Testis (tissue), 2 donors: ENCODE data around the gene FHOD1.

ENCODE experiments used
- CTCF ChIP-seq, 3 experiments: fragments of 450-650 bp in 2 of 3; fragments of 200-600 bp in 1 of 3; sonication (generic) in 1 of 3; IDR thresholded peaks; one replicate each; pipeline ENCODE4 v1.5.1; 2016 to 2019; ENCODE audit warnings: antibody characterized with exemption in 3 of 3, mild to moderate bottlenecking in 2 of 3, moderate library complexity in 1 of 3
- POLR2A ChIP-seq: fragments of 450-650 bp; IDR thresholded peaks from one replicate; pipeline ENCODE4 v1.6.1; 2017; ENCODE audit warnings: antibody characterized with exemption, mild to moderate bottlenecking, moderate library complexity

GRCh38 chr16:67283826-67284555 lies 36.7 kb upstream of the FHOD1 start:
- no peak for TF ChIP-seq CTCF (IDR thresholded peaks at IDR 0.05)
- TF ChIP-seq POLR2A = no peak
